ENCODE results near the gene CROCC. TPM values are rescaled to one million over a fixed set of nuclear protein-coding genes. Genes with fewer than 3 reads are reported as not detected.

CROCC gene
- polyA plus RNA-seq, 1 of the 3 experiments (the other 2 are of a cell fraction) = 39.1 TPM

DNA sequence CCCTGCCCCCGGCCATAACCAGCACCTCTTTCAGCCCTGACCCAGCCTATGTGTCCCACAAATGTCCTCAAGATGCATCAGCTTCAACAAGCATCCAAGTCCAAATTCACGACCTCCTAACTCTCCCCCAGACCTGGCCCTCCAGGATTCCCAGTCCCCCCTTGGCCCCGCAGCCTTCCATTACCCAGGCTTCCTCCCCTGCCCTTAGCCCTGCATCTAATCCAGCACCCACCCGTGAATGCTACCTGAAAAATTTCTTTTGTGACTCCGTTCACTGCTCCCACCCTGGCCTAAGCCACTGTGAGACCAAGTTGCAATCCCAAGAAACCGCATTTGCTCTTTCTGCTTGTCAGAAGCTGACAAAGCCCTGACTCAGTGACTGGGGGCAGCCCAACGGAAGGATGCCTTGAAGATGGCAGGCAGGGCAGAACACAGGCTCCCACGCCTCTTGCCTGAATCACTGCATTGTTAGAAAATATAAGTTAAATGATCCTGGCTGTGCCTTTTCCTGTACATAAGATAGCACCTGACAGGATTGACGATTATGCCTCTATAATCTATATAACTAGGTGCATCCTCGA, 59.6 kb downstream of the CROCC start (continued):
- TF ChIP-seq SIN3A (IDR thresholded peaks at IDR 0.05; ENCODE audit: borderline replicate concordance, low read depth, low read length) (no peak), MXI1 (IDR thresholded peaks at IDR 0.05; ENCODE audit: low read depth, low read length) (no peak), FOXM1 (IDR thresholded peaks at IDR 0.05; ENCODE audit: low read depth) (no peak), REST (IDR thresholded peaks at IDR 0.05; ENCODE audit: low read depth, low read length) (no peak), TAF1 (IDR thresholded peaks at IDR 0.05; ENCODE audit: borderline replicate concordance, low read depth, low read length) (no peak), FOSL2 (IDR thresholded peaks at IDR 0.05; ENCODE audit: borderline replicate concordance, low read depth) (peak; percentile 83), TCF12 (IDR thresholded peaks at IDR 0.05) (peak; percentile 89)

- H3K79me2 ChIP-seq (ENCODE audit: insufficient read depth) = peaks cover 27% of the 10 kb centered on the region
- no peak overlapping the region for H3K27ac ChIP-seq (ENCODE audit: low read depth in 2 of 2, low read length in 1 of 2)
- ChIA-PET CTCF (interaction anchor here (1.4 to 2.2 kb wide), 2 partner anchors 17 to 63 kb away, joined by 3 to 12 read pairs; no protein-coding TSS in a partner anchor), POLR2A (interaction anchor here (0.7 kb wide), 1 partner anchor 22 kb away, joined by 3 read pairs; no protein-coding TSS in a partner anchor)
- no peak for TF ChIP-seq YY1 (IDR thresholded peaks at IDR 0.05; ENCODE audit: low read depth)
- no peaks in the 10 kb centered on the region for H3K9me2 ChIP-seq
- no peak overlapping the region for H3K4me2 ChIP-seq
- 96% methylated on average over 11 of the region's 11 CpGs for WGBS (ENCODE audit: low lambda C conversion rate)
- no peak for DNase-seq
- peaks cover 19% of the 10 kb centered on the region for H3F3A ChIP-seq (replicated peaks; ENCODE audit: insufficient read depth)
- no peaks in the 10 kb centered on the region for H3K9me3 ChIP-seq
- peaks cover 11% of the 10 kb centered on the region for H4K20me1 ChIP-seq (ENCODE audit: insufficient read depth)
- H3K36me3 ChIP-seq (replicated peaks in 1 of 2; ENCODE audit: control insufficient read depth in 1 of 2, insufficient read depth in 2 of 2, low read length in 1 of 2) = peaks cover 3 to 5% of the 10 kb centered on the region in 2 experiments
- no peak overlapping the region for H3K4me3 ChIP-seq (ENCODE audit: low read depth in 2 of 2, low read length in 1 of 2)
- no peak overlapping the region for H3K9ac ChIP-seq
- no peak overlapping the region for H2AFZ ChIP-seq (ENCODE audit: low read depth)
- H3K4me1 ChIP-seq (ENCODE audit: control insufficient read depth in 1 of 2, insufficient read depth in 2 of 2, low read depth in 1 of 2, low read length in 1 of 2) = peaks cover 26 to 30% of the 10 kb centered on the region in 2 experiments; a peak in 2 of 4 replicates
- H3K27me3 ChIP-seq (ENCODE audit: insufficient read depth) = no peaks in the 10 kb centered on the region
These were observed 61.2 kb downstream of the CROCC start for GRCh38 chr1:16982902-16983301.

DNA sequence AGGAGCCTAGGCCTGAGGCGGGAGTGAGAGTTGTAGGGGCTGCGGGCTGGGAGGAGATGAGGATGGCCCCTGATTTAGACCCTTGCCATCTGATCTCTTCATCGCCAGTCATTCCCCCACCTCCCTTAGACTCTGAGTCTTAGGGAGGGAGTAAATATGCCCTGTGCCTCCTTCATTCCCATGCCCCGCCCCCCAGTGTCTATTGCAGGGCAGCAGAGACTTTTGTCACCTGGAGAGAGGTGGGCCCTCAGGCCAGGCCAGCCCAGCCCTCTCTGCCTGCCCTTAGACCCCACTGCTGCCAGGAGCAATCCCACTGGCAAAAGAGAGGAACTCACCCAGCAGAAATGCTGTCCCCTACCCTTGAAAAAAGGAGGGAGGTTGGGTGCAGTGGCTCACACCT, 61.9 kb downstream of the CROCC start:
- Histone ChIP-seq H3K27ac (ENCODE audit: low read depth in 2 of 2, low read length in 1 of 2) (peak overlapping the region in 1 of 2 experiments; percentile 79; a peak in 1 of 4 replicates), H3K79me2 (ENCODE audit: insufficient read depth) (peaks cover 20% of the 10 kb centered on the region), H3K9ac (peak overlapping the region; percentile 5; the same call in 1 of the 2 replicates), H4K20me1 (ENCODE audit: insufficient read depth) (peaks cover 4% of the 10 kb centered on the region; the same call in 1 of the 2 replicates), H2AFZ (ENCODE audit: low read depth) (no peak overlapping the region), H3K27me3 (ENCODE audit: insufficient read depth) (no peaks in the 10 kb centered on the region), H3K9me2 (no peaks in the 10 kb centered on the region), H3K4me2 (no peak overlapping the region), H3K4me3 (ENCODE audit: low read depth in 2 of 2, low read length in 1 of 2) (no peak overlapping the region), H3F3A (replicated peaks; ENCODE audit: insufficient read depth) (peaks cover 19% of the 10 kb centered on the region), H3K4me1 (ENCODE audit: control insufficient read depth in 1 of 2, insufficient read depth in 2 of 2, low read depth in 1 of 2, low read length in 1 of 2) (peaks cover 23% of the 10 kb centered on the region in 2 experiments; a peak in 2 of 4 replicates), H3K9me3 (no peaks in the 10 kb centered on the region), H3K36me3 (replicated peaks in 1 of 2; ENCODE audit: control insufficient read depth in 1 of 2, insufficient read depth in 2 of 2, low read length in 1 of 2) (peaks cover 3 to 8% of the 10 kb centered on the region in 2 experiments)
- no peak for DNase-seq
- POLR2A ChIA-PET = no interaction called here
- WGBS (ENCODE audit: low lambda C conversion rate) = 84% methylated on average over 3 of the region's 4 CpGs
- no peak for TF ChIP-seq USF2 (IDR thresholded peaks at IDR 0.05; ENCODE audit: borderline replicate concordance, low read depth, low read length)
- no peak for TF ChIP-seq RFX5 (IDR thresholded peaks at IDR 0.05; ENCODE audit: low read length)
- no peak for TF ChIP-seq SIN3A (IDR thresholded peaks at IDR 0.05; ENCODE audit: borderline replicate concordance, low read depth, low read length)
- TF ChIP-seq MAX (IDR thresholded peaks at IDR 0.05; ENCODE audit: low read depth) = no peak
- no peak for TF ChIP-seq RCOR1 (IDR thresholded peaks at IDR 0.05; ENCODE audit: low read length)
- TF ChIP-seq JUND (IDR thresholded peaks at IDR 0.05) = no peak
- no peak for TF ChIP-seq NRF1 (IDR thresholded peaks at IDR 0.05; ENCODE audit: low read depth, low read length)
- TF ChIP-seq CHD2 (IDR thresholded peaks at IDR 0.05; ENCODE audit: low read length, partially characterized antibody) = no peak
- no peak for TF ChIP-seq NFIC (IDR thresholded peaks at IDR 0.05; ENCODE audit: borderline replicate concordance)
- TF ChIP-seq PBX3 (IDR thresholded peaks at IDR 0.05) = no peak
- TF ChIP-seq ELF1 (IDR thresholded peaks at IDR 0.05) = no peak
- TF ChIP-seq GABPA (IDR thresholded peaks at IDR 0.05; ENCODE audit: low read depth) = no peak
- TF ChIP-seq RXRA (IDR thresholded peaks at IDR 0.05; ENCODE audit: borderline replicate concordance, low read depth) = no peak
- no peak for TF ChIP-seq TAF1 (IDR thresholded peaks at IDR 0.05; ENCODE audit: borderline replicate concordance, low read depth, low read length)
- no peak for TF ChIP-seq EP300 (IDR thresholded peaks at IDR 0.05; ENCODE audit: borderline replicate concordance in 1 of 2, low read depth in 1 of 2, low read length in 1 of 2)
- CTCF ChIA-PET = interaction anchor here (1.3 to 2.2 kb wide), 3 partner anchors 16 to 63 kb away, joined by 3 to 12 read pairs (median 4); no protein-coding TSS in a partner anchor
